GM12878 (cell line): Measurements from ENCODE around the gene SLC15A3. TPM values are rescaled to one million over a fixed set of nuclear protein-coding genes. Genes with fewer than 3 reads are reported as not detected.

ENCODE experiments used
- ATAC-seq: fragments of 200-7000 bp; cut with Tn5 transposase; 3 replicates; pipeline ENCODE4 v1.9.1; 2020; ENCODE audit warnings: mild to moderate bottlenecking, moderate library complexity
- BruUV-seq: library from RNA; stranded (reverse); fragments of 400-500 nt; replicated peaks from 2 replicates; lab custom pipeline; 2021; lab: Mats Ljungman, UMichigan
- CTCF ChIA-PET: fragments of 300-600 bp; sonication (Branson Sonifier 250); formaldehyde crosslinking; extraction: SDS; loops from one replicate; lab custom pipeline; 2021; ENCODE audit warnings: inconsistent platforms; lab: Yijun Ruan, JAX
- POLR2A ChIA-PET: fragments of 350-600 bp; formaldehyde crosslinking; extraction: SDS; loops from one replicate; lab custom pipeline; 2021; ENCODE audit warnings: inconsistent platforms; lab: Charles Lee
- RAD21 ChIA-PET: fragments of 300-600 bp; sonication (Branson Sonifier 250); formaldehyde crosslinking; loops from one replicate; lab custom pipeline; 2023; ENCODE audit warnings: antibody characterized with exemption; ENCODE audit not compliant: unreplicated experiment; lab: Charles Lee
- SMC1A ChIA-PET: fragments of 300-600 bp; sonication (Branson Sonifier 250); formaldehyde crosslinking; loops from one replicate; lab custom pipeline; 2023; ENCODE audit not compliant: unreplicated experiment, uncharacterized antibody; lab: Charles Lee
- DNase-seq: peaks from one replicate; pipeline ENCODE4 v3.0.0-alpha.2; 2011; ENCODE audit warnings: low read depth, low spot score
- FAIRE-seq: peaks from 3 replicates; lab custom pipeline; 2011; peaks lifted over from hg19 to GRCh38; lab: Jason Lieb, UNC
- H2AFZ ChIP-seq: 2 replicates; pipeline ENCODE4 v1.6.0; 2011; ENCODE audit warnings: low read depth, low read length, control low read depth; ENCODE audit not compliant: control insufficient read depth
- H3K27ac ChIP-seq: 2 replicates; pipeline ENCODE4 v1.5.1; 2011; ENCODE audit warnings: control low read depth; ENCODE audit not compliant: control insufficient read depth, insufficient read depth
- H3K27me3 ChIP-seq, 2 experiments: replicated peaks in 1 of 2; 2 replicates each; pipeline versions ENCODE4 v1.6.0 to v1.6.1; 2011; ENCODE audit warnings: low read length in 1 of 2; ENCODE audit not compliant: control insufficient read depth in 2 of 2, insufficient read depth in 2 of 2
- H3K36me3 ChIP-seq, 2 experiments: 2 replicates each; pipeline ENCODE4 v1.5.1; 2011; ENCODE audit warnings: low read length in 1 of 2; ENCODE audit not compliant: control insufficient read depth in 2 of 2, insufficient read depth in 2 of 2
- H3K4me1 ChIP-seq: 2 replicates; pipeline ENCODE4 v1.6.1; 2011; ENCODE audit warnings: mild to moderate bottlenecking, low read length, moderate library complexity, mixed read lengths; ENCODE audit not compliant: control insufficient read depth, insufficient read depth
- H3K4me2 ChIP-seq: 2 replicates; pipeline ENCODE4 v1.6.0; 2011; ENCODE audit warnings: control low read depth; ENCODE audit not compliant: control insufficient read depth, insufficient read depth
- H3K4me3 ChIP-seq: fragments of 200-600 bp; sonication (generic); 2 replicates; pipeline ENCODE4 v1.5.1; 2016
- H3K79me2 ChIP-seq: 2 replicates; pipeline ENCODE4 v1.6.0; 2011; ENCODE audit warnings: low read length; ENCODE audit not compliant: control insufficient read depth, insufficient read depth
- H3K9ac ChIP-seq: 2 replicates; pipeline ENCODE4 v1.8.0; 2011; ENCODE audit warnings: low read length, control low read depth, mixed read lengths; ENCODE audit not compliant: control insufficient read depth, insufficient read depth
- H3K9me3 ChIP-seq: replicated peaks from 3 replicates; pipeline ENCODE4 v1.5.1; 2011; ENCODE audit warnings: mild to moderate bottlenecking, low read length; ENCODE audit not compliant: control insufficient read depth, insufficient read depth
- H4K20me1 ChIP-seq: 2 replicates; pipeline ENCODE4 v1.6.0; 2011; ENCODE audit not compliant: control insufficient read depth, insufficient read depth
- ATF2 ChIP-seq: IDR thresholded peaks from 2 replicates; pipeline ENCODE4 v1.6.1; 2012; ENCODE audit warnings: low read length, inconsistent platforms
- BACH1 ChIP-seq: fragments of 450-650 bp; IDR thresholded peaks from 2 replicates; pipeline ENCODE4 v1.6.1; 2017; ENCODE audit warnings: mild to moderate bottlenecking, borderline replicate concordance
- CHD4 ChIP-seq: fragments of 200-600 bp; sonication (generic); IDR thresholded peaks from 2 replicates; pipeline ENCODE4 v1.6.1; 2016; ENCODE audit warnings: mild to moderate bottlenecking
- CREB1 ChIP-seq: IDR thresholded peaks from 2 replicates; pipeline ENCODE4 v1.6.1; 2012; ENCODE audit warnings: low read depth, mild to moderate bottlenecking, inconsistent platforms
- E2F4 ChIP-seq: IDR thresholded peaks from 2 replicates; pipeline ENCODE4 v1.6.1; 2012; ENCODE audit warnings: low read depth, low read length, improper control_type of control experiment
- FOXK2 ChIP-seq: fragments of 450-650 bp; IDR thresholded peaks from 2 replicates; pipeline ENCODE4 v1.6.1; 2017; ENCODE audit warnings: mild to moderate bottlenecking, moderate library complexity
- HDGF ChIP-seq: fragments of 450-650 bp; IDR thresholded peaks from 2 replicates; pipeline ENCODE4 v1.6.1; 2016; ENCODE audit warnings: antibody characterized with exemption
- LARP7 ChIP-seq: fragments of 450-650 bp; IDR thresholded peaks from 2 replicates; pipeline ENCODE4 v1.6.1; 2017; ENCODE audit warnings: mild to moderate bottlenecking
- NFYA ChIP-seq: IDR thresholded peaks from 2 replicates; pipeline ENCODE4 v1.6.1; 2011; ENCODE audit warnings: low read depth, mild to moderate bottlenecking, low read length, improper control_type of control experiment, borderline replicate concordance
- PAX5 ChIP-seq: IDR thresholded peaks from 2 replicates; pipeline ENCODE4 v1.6.1; 2011; ENCODE audit warnings: low read depth, low read length, borderline replicate concordance
- POLR2A ChIP-seq: IDR thresholded peaks from 2 replicates; pipeline ENCODE4 v1.6.1; 2011; ENCODE audit warnings: low read depth, mild to moderate bottlenecking, low read length
- RBBP5 ChIP-seq: fragments of 200-600 bp; sonication (generic); conservative IDR thresholded peaks from 2 replicates; pipeline ENCODE4 v1.6.1; 2016
- RELA ChIP-seq: fragments of 450-650 bp; IDR thresholded peaks from 2 replicates; pipeline ENCODE4 v1.8.0; 2014; ENCODE audit warnings: borderline replicate concordance; ENCODE audit not compliant: partially characterized antibody
- SP1 ChIP-seq: IDR thresholded peaks from one replicate; pipeline ENCODE4 v1.6.1; 2011; ENCODE audit warnings: low read depth, low read length
- TARDBP ChIP-seq: IDR thresholded peaks from 2 replicates; pipeline ENCODE4 v1.6.1; 2016; ENCODE audit warnings: borderline replicate concordance
- TBL1XR1 ChIP-seq: IDR thresholded peaks from 2 replicates; pipeline ENCODE4 v1.6.1; 2012; ENCODE audit warnings: low read depth, low read length, improper control_type of control experiment
- ZNF274 ChIP-seq: IDR thresholded peaks from one replicate; pipeline ENCODE4 v1.8.0; 2011; ENCODE audit not compliant: insufficient read length, insufficient read depth
- WGBS: methylation state at CpG from one replicate; pipeline ENCODE4 v1.1.6; 2016; ENCODE audit warnings: low lambda C conversion rate; ENCODE audit not compliant: insufficient replicate concordance, insufficient coverage; ENCODE audit errors: missing lambda C conversion rate; 5-methylcytosine and 5-hydroxymethylcytosine counted together
- in situ Hi-C: fragments of 300-500 bp; cut with MboI; formaldehyde crosslinking; loops from 9 replicates; pipeline ENCODE4 v1.14.3; 2018; ENCODE audit warnings: mixed read lengths
- intact Hi-C: fragments of 100-400 bp; cut with micrococcal nuclease; formaldehyde crosslinking; loops from one replicate; pipeline ENCODE4 v1.14.2; 2022; ENCODE audit not compliant: unreplicated experiment
- polyA plus RNA-seq, 11 experiments: library from polyadenylated mRNA; depleted of rRNA in 4 of 11; unstranded in 6 of 11; stranded (reverse) in 5 of 11; fragments of >200 nt; fragmentation: Nextera tagmentation in 4 of 11; fragmentation: Illumina TruSeq in 1 of 11; extraction: Ambion mirVana in 4 of 11; extraction: Trizol in 1 of 11; gene quantifications; 1 replicate in 1 of 11; 2 replicates in 10 of 11; pipeline versions ENCODE4 v1.2.1 to v1.2.3, GENCODE V29; 2011 to 2016; ENCODE audit warnings: inconsistent platforms in 2 of 11, missing spikeins in 2 of 11, low read depth in 1 of 11
- total RNA-seq, 4 experiments: library from RNA; depleted of rRNA in 3 of 4; stranded (reverse); fragments of >200 nt in 3 of 4; fragmentation: Illumina TruSeq in 1 of 4; extraction: Trizol in 1 of 4; gene quantifications; 2 replicates each; pipeline versions ENCODE4 v1.2.1 to v1.2.3, GENCODE V29; 2013 to 2021

The SLC15A3 gene
- total and polyA plus RNA-seq, 10 of the 15 experiments (the other 5 are each of a cell fraction or from before 2014, with no cell fraction given): 17.7 to 102 (median 55.8) TPM

GRCh38 chr11:60921777-60922335, 30.1 kb downstream of the SLC15A3 start:
- H3K27ac ChIP-seq: no peak overlapping the region
- H3K36me3 ChIP-seq: peaks cover 17 to 21% of the 10 kb centered on the region in 2 experiments
- ChIA-PET POLR2A (no interaction called here), RAD21 (no interaction called here)
- BruUV-seq: no TSS peak
- DNase-seq (no peak), ATAC-seq (no peak)
- no peak overlapping the region for H3K4me2 ChIP-seq
- H3K4me3 ChIP-seq: no peak overlapping the region
- no peaks in the 10 kb centered on the region for H4K20me1 ChIP-seq
- H3K79me2 ChIP-seq: peaks cover 19% of the 10 kb centered on the region
- intact Hi-C loops: no loop called here
- no peak overlapping the region for H3K9ac ChIP-seq
- no peaks in the 10 kb centered on the region for H3K9me3 ChIP-seq
- TF ChIP-seq POLR2A: 0 out of 2 replicates have a peak, but pooled peaks have one; percentile 24
- no peak for TF ChIP-seq ATF2
- TF ChIP-seq, all 136 proteins: peak for 1
- no peak overlapping the region for H2AFZ ChIP-seq
- peaks cover 34% of the 10 kb centered on the region for H3K4me1 ChIP-seq
- FAIRE-seq: no peak
- CTCF ChIA-PET: no interaction called here
- SMC1A ChIA-PET: interaction anchor here (1.3 kb wide), 2 partner anchors 10 to 48 kb away, joined by 3 to 4 read pairs; no protein-coding TSS in a partner anchor
- in situ Hi-C loops: no loop called here
- H3K27me3 ChIP-seq: no peaks in the 10 kb centered on the region
- 93% methylated on average over 13 of the region's 23 CpGs for WGBS

- Histone ChIP-seq H3K4me2 (no peak overlapping the region), H3K27me3 (no peaks in the 10 kb centered on the region), H3K27ac (no peak overlapping the region), H2AFZ (no peak overlapping the region), H3K9ac (no peak overlapping the region), H3K9me3 (no peaks in the 10 kb centered on the region), H3K4me1 (peaks cover 40% of the 10 kb centered on the region), H3K79me2 (peaks cover 25% of the 10 kb centered on the region), H3K36me3 (peaks cover 17 to 21% of the 10 kb centered on the region in 2 experiments), H4K20me1 (no peaks in the 10 kb centered on the region), H3K4me3 (no peak overlapping the region)
- DNase-seq (no peak), ATAC-seq (no peak), FAIRE-seq (no peak)
- no TSS peak for BruUV-seq
- intact Hi-C loops (no loop called here), in situ Hi-C loops (no loop called here)
- SMC1A ChIA-PET: interaction anchor here (1.3 kb wide), 2 partner anchors 9 to 48 kb away, joined by 3 to 4 read pairs; no protein-coding TSS in a partner anchor
- POLR2A ChIA-PET: no interaction called here
- WGBS: 97% methylated on average over 11 of the region's 11 CpGs
- CTCF ChIA-PET: no interaction called here
- TF ChIP-seq SP1: no peak
- no peak for TF ChIP-seq ZNF274
- no peak for TF ChIP-seq TARDBP
- no peak for TF ChIP-seq FOXK2
- TF ChIP-seq LARP7: no peak
- TF ChIP-seq BACH1: no peak
- no peak for TF ChIP-seq HDGF
- no peak for TF ChIP-seq RBBP5
- TF ChIP-seq RELA: no peak
- no peak for TF ChIP-seq PAX5
- no peak for TF ChIP-seq CHD4
- no peak for TF ChIP-seq CREB1
- no peak for TF ChIP-seq E2F4
- TF ChIP-seq NFYA: no peak
- no peak for TF ChIP-seq TBL1XR1
- RAD21 ChIA-PET: no interaction called here
Observed at GRCh38 chr11:60921259-60921658, 30.7 kb downstream of the SLC15A3 start.
